Progenitor cell of endocrine pancreas (in vitro differentiated cells): Measurements from ENCODE around the gene ZC3H13. TPM values are rescaled to one million over a fixed set of nuclear protein-coding genes. Genes with fewer than 3 reads are reported as not detected.

Experiments used
- DNase-seq: peaks from one replicate; pipeline ENCODE4 v3.0.0; 2021; ENCODE audit warnings: low spot score; ENCODE audit not compliant: unreplicated experiment
- H3K27ac Mint-ChIP-seq: 2 replicates; pipeline ENCODE4 v1.8.0; 2021; ENCODE audit warnings: mild to moderate bottlenecking, moderate library complexity, mixed read lengths
- H3K27me3 Mint-ChIP-seq: 2 replicates; pipeline ENCODE4 v1.8.0; 2021; ENCODE audit warnings: mixed read lengths
- H3K36me3 Mint-ChIP-seq: 2 replicates; pipeline ENCODE4 v1.8.0; 2022; ENCODE audit warnings: mixed read lengths; ENCODE audit not compliant: insufficient read depth
- H3K4me1 Mint-ChIP-seq: 2 replicates; pipeline ENCODE4 v1.8.0; 2021; ENCODE audit warnings: low read depth, mixed read lengths
- H3K4me3 Mint-ChIP-seq: 2 replicates; pipeline ENCODE4 v1.8.0; 2021; ENCODE audit warnings: low read depth, mild to moderate bottlenecking, moderate library complexity, mixed read lengths
- H3K9me3 Mint-ChIP-seq: 2 replicates; pipeline ENCODE4 v1.8.0; 2021; ENCODE audit warnings: low read depth, mixed read lengths
- total RNA-seq: library from RNA; stranded (reverse); gene quantifications from 2 replicates; pipeline ENCODE4 v1.2.1, GENCODE V29; 2021
- TF ChIP-seq, protein P1 (sequence below): fragments of 200-600 bp; sonication (generic); IDR thresholded peaks from one replicate; pipeline ENCODE4 v1.5.0; 2021; ENCODE audit warnings: antibody characterized with exemption, mild to moderate bottlenecking; ENCODE audit not compliant: unreplicated experiment

Gene ZC3H13
- total RNA-seq, 1 donor from 2014 or later: 65.9 TPM

DNA sequence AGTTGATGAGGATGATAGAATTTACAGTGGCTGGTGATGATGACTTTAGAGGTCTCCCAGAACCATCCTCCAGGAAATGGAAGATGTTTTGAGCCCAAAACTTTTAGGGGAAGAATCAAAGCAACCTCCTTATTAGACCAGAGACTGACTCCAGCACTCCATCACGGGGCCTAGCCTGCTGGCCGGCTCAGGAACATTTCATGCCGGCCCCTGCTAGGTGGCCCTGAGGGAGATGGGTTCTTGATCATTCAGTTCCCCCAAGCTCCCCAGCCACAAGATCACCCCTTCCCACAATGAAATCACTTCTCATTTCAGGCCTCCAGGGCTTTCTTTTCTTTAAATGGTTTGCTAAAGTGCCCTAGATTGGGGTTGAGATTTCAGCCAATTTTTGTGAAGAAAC lies 121.3 kb downstream of the ZC3H13 start:
- H3K27me3 Mint-ChIP-seq: peaks cover 44% of the 10 kb centered on the region
- peaks cover 3% of the 10 kb centered on the region for H3K4me1 Mint-ChIP-seq
- no peak overlapping the region for H3K4me3 Mint-ChIP-seq
- no peak overlapping the region for H3K27ac Mint-ChIP-seq
- no peaks in the 10 kb centered on the region for H3K9me3 Mint-ChIP-seq
- TF ChIP-seq, protein P1, sequence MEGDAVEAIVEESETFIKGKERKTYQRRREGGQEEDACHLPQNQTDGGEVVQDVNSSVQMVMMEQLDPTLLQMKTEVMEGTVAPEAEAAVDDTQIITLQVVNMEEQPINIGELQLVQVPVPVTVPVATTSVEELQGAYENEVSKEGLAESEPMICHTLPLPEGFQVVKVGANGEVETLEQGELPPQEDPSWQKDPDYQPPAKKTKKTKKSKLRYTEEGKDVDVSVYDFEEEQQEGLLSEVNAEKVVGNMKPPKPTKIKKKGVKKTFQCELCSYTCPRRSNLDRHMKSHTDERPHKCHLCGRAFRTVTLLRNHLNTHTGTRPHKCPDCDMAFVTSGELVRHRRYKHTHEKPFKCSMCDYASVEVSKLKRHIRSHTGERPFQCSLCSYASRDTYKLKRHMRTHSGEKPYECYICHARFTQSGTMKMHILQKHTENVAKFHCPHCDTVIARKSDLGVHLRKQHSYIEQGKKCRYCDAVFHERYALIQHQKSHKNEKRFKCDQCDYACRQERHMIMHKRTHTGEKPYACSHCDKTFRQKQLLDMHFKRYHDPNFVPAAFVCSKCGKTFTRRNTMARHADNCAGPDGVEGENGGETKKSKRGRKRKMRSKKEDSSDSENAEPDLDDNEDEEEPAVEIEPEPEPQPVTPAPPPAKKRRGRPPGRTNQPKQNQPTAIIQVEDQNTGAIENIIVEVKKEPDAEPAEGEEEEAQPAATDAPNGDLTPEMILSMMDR: no peak
- no peaks in the 10 kb centered on the region for H3K36me3 Mint-ChIP-seq
- no peak for DNase-seq

DNA sequence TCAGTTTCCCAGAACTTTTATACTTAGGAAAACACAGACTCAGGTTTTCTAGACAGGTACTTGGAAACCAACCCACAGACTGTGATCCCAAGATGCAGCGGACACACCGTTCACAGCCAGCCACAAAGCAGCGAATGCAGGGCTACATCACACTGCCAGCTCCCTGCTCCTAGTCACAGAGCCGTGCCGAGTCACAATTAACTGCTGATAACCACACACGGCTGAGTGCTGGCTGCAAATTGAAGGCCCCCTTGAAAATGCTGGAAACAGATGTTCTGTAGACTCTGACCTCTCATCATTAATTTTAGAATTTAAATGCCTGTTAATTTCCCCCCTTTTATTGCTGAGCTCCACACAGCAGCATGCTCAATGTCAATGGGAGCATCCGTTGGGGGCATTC lies 122.4 kb downstream of the ZC3H13 start:
- Mint-ChIP-seq H3K27ac (no peak overlapping the region), H3K4me1 (no peaks in the 10 kb centered on the region), H3K4me3 (no peak overlapping the region), H3K27me3 (peaks cover 35% of the 10 kb centered on the region), H3K9me3 (no peaks in the 10 kb centered on the region), H3K36me3 (no peaks in the 10 kb centered on the region)
- DNase-seq: no peak
- TF ChIP-seq, protein P1: no peak

DNA sequence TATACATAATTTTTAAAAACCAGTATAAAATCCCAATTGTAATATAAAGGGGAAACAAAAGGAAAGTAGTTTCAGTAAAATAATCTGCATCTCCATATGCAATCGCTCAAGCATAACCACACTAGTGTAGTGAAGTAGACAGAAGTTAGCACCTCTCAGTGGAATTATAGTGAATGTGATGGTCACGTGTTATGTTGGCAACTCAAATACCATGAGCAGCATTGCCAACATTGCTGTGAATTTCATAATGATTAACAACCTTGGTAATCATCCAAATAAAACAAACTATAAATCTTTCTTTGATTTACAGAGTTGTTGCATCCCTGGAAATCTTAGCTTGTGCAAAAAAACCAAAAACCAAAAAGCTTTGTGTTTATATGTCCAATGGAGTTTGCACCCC lies 123.7 kb downstream of the ZC3H13 start:
- Mint-ChIP-seq H3K4me1 (no peaks in the 10 kb centered on the region), H3K27me3 (peaks cover 26% of the 10 kb centered on the region), H3K4me3 (no peak overlapping the region), H3K36me3 (no peaks in the 10 kb centered on the region), H3K9me3 (no peaks in the 10 kb centered on the region), H3K27ac (no peak overlapping the region)
- no peak for DNase-seq
- TF ChIP-seq, protein P1: no peak

DNA sequence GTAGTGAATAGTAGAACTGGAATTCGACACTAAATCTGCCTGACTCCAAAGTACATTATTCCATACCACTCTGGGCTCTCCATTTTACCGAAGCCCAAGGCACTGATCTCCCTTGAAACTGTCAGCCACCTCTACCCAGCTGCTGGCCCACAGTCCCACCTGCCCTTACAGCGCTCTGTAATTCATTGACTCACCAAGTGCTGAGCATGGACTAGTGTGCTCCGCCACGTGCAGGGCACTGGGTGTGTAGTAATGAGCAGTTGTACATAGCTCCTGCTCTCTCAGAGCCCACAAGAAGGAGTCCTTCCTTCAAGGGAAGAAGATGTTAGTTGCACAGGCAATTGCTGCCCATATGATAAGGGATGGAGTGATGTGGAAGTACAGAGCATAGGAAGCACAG lies 124.4 kb downstream of the ZC3H13 start:
- DNase-seq: no peak
- no peaks in the 10 kb centered on the region for H3K36me3 Mint-ChIP-seq
- TF ChIP-seq, protein P1: no peak
- no peaks in the 10 kb centered on the region for H3K4me1 Mint-ChIP-seq
- peaks cover 21% of the 10 kb centered on the region for H3K27me3 Mint-ChIP-seq
- no peak overlapping the region for H3K4me3 Mint-ChIP-seq
- no peak overlapping the region for H3K27ac Mint-ChIP-seq
- no peaks in the 10 kb centered on the region for H3K9me3 Mint-ChIP-seq

DNA sequence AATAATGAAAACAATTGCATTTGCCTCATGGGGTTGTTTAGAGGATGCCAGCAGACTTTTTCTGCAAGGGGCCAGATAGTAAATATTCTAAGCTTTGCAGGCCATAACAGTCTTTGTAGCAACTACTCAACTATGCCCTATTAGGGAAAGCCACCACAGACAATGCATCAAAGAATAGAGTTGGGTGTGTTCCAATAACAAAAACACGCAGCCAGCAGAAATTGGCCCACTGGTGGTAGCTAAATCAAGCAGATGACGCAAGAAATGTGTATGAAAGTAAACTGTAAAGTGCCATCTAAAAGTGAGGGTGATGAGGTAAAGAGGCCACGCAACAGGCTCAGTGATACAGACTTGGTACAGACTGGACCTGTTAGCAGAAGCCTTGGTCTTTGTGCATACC lies 125.8 kb downstream of the ZC3H13 start:
- no peak overlapping the region for H3K4me3 Mint-ChIP-seq
- no peak for DNase-seq

More for the DNA sequence above, 125.8 kb downstream of the ZC3H13 start:
- Mint-ChIP-seq H3K36me3 (no peaks in the 10 kb centered on the region), H3K9me3 (no peaks in the 10 kb centered on the region), H3K27ac (no peak overlapping the region), H3K4me1 (no peaks in the 10 kb centered on the region), H3K27me3 (peaks cover 8% of the 10 kb centered on the region)
- TF ChIP-seq, protein P1: no peak
